GM19395 (cell line): ENCODE results near the gene BICRA.
"Not testable (repeated sequence)": the region's sequence is repeated elsewhere in the genome, so short reads cannot be mapped to it uniquely, and the experiment has no call there.

Experiments
- ATAC-seq: cut with Tn5 transposase; IDR thresholded peaks from one replicate; pipeline ENCODE4 v1.9.1; 2021; ENCODE audit warnings: mild to moderate bottlenecking, moderate library complexity; ENCODE audit not compliant: unreplicated experiment

BICRA gene

GRCh38 chr19:47740866-47741519 lies 132.1 kb downstream of the BICRA start:
- ATAC-seq, result no peak

GRCh38 chr19:47741544-47742140 lies 132.7 kb downstream of the BICRA start:
- ATAC-seq, result no peak

- no peak for ATAC-seq
These were observed 133.7 kb downstream of the BICRA start for GRCh38 chr19:47742634-47743033.

- ATAC-seq, result peak; percentile 63
These were observed 136.3 kb downstream of the BICRA start, which contains the start of gene NOP53 for GRCh38 chr19:47745010-47745901. TSS of gene NOP53 (plus strand) at chr19:47745546. CDS start at chr19:47745560, 14 bp downstream.

GRCh38 chr19:47746129-47746528 lies 137.2 kb downstream of the BICRA start:
- not testable (repeated sequence) for ATAC-seq

GRCh38 chr19:47749326-47749725 lies 140.4 kb downstream of the BICRA start:
- ATAC-seq, result no peak

- no peak for ATAC-seq
These were observed 141.8 kb downstream of the BICRA start for GRCh38 chr19:47750752-47751151.

GRCh38 chr19:47752440-47753211 lies 143.7 kb downstream of the BICRA start:
- ATAC-seq, result no peak
